K562 (cell line): Measurements from ENCODE around the gene SCIN. TPM values are rescaled to one million over a fixed set of nuclear protein-coding genes. Genes with fewer than 3 reads are reported as not detected.

Experiments used
- ATAC-seq: fragments of 200-7000 bp; cut with Tn5 transposase; 3 replicates; pipeline ENCODE4 v1.9.1; 2020; ENCODE audit warnings: moderate library complexity
- BruUV-seq: library from RNA; stranded (reverse); fragments of 400-500 nt; replicated peaks from 2 replicates; lab custom pipeline; 2021; lab: Mats Ljungman, UMichigan
- CTCF ChIA-PET: fragments of 300-600 bp; formaldehyde crosslinking; extraction: SDS; loops from one replicate; lab custom pipeline; 2021; ENCODE audit warnings: low intra/inter-chr PET ratio; lab: Yijun Ruan, JAX
- POLR2A ChIA-PET: fragments of 300-600, 350-650 bp; sonication (Branson Sonifier 250); formaldehyde crosslinking; extraction: SDS; loops from one replicate; lab custom pipeline; 2021; ENCODE audit warnings: antibody characterized with exemption, inconsistent platforms; lab: Yijun Ruan, JAX
- DNase-seq, 4 experiments: peaks; one replicate each; pipeline versions ENCODE4 v3.0.0 to v3.0.0-alpha.2; 2011 to 2018; ENCODE audit warnings: low spot score in 3 of 4, mixed read lengths in 3 of 4; ENCODE audit errors: extremely low read depth in 1 of 4
- FAIRE-seq: peaks from 2 replicates; lab custom pipeline; 2011; peaks lifted over from hg19 to GRCh38; lab: Jason Lieb, UNC
- H2AFZ ChIP-seq: 2 replicates; pipeline ENCODE4 v1.6.0; 2011; ENCODE audit warnings: low read depth, low read length, control low read depth, inconsistent platforms
- H3K27ac ChIP-seq: fragments of 200-600 bp; 3 replicates; pipeline ENCODE4 v1.8.0; 2011; ENCODE audit warnings: low read depth, mild to moderate bottlenecking, control low read depth, inconsistent platforms, low read length, moderate library complexity, mixed read lengths; ENCODE audit errors: extremely low read depth
- H3K27me3 ChIP-seq, 2 experiments: fragments of 300-600 bp in 1 of 2; 2 replicates in 1 of 2; 3 replicates in 1 of 2; pipeline versions ENCODE4 v1.6.0 to v1.8.0; 2011; ENCODE audit warnings: inconsistent platforms in 2 of 2, low read length in 2 of 2, mild to moderate bottlenecking in 1 of 2, mixed read lengths in 1 of 2, moderate library complexity in 1 of 2; ENCODE audit not compliant: control insufficient read depth in 2 of 2, insufficient read depth in 2 of 2
- H3K36me3 ChIP-seq: fragments of 300-600 bp; 3 replicates; pipeline ENCODE4 v1.8.0; 2011; ENCODE audit warnings: mild to moderate bottlenecking, low read length, inconsistent platforms; ENCODE audit not compliant: control insufficient read depth, insufficient read depth
- H3K4me1 ChIP-seq, 2 experiments: fragments of 200-600 bp in 1 of 2; replicated peaks in 1 of 2; 2 replicates in 1 of 2; 3 replicates in 1 of 2; pipeline versions ENCODE4 v1.5.1 to v1.8.0; 2011; ENCODE audit warnings: inconsistent platforms in 2 of 2, low read length in 2 of 2, mild to moderate bottlenecking in 1 of 2, mixed read lengths in 1 of 2, moderate library complexity in 1 of 2; ENCODE audit not compliant: control insufficient read depth in 2 of 2, insufficient read depth in 2 of 2
- H3K4me2 ChIP-seq: 2 replicates; pipeline ENCODE4 v1.6.1; 2011; ENCODE audit warnings: low read length, control low read depth, inconsistent platforms, mixed read lengths; ENCODE audit not compliant: insufficient read depth
- H3K4me3 ChIP-seq: fragments of 200-600 bp; sonication (generic), shearing (Covaris generic); 2 replicates; pipeline ENCODE4 v1.5.1; 2016; ENCODE audit warnings: control low read depth, inconsistent platforms
- H3K79me2 ChIP-seq: fragments of 200-600 bp; 3 replicates; pipeline ENCODE4 v1.8.0; 2011; ENCODE audit warnings: low read length, inconsistent platforms; ENCODE audit not compliant: control insufficient read depth, insufficient read depth
- H3K9ac ChIP-seq, 2 experiments: 2 replicates each; pipeline versions ENCODE4 v1.6.0 to v1.6.1; 2011; ENCODE audit warnings: low read depth in 2 of 2, low read length in 2 of 2, control low read depth in 1 of 2, inconsistent platforms in 1 of 2, mild to moderate bottlenecking in 1 of 2, mixed read lengths in 1 of 2; ENCODE audit not compliant: insufficient read depth in 1 of 2
- H3K9me1 ChIP-seq: one replicate; pipeline ENCODE4 v1.6.0; 2011; ENCODE audit warnings: inconsistent platforms, mild to moderate bottlenecking, low read length, moderate library complexity; ENCODE audit not compliant: control insufficient read depth, insufficient read depth
- H3K9me3 ChIP-seq: replicated peaks from 2 replicates; pipeline ENCODE4 v1.5.1; 2011; ENCODE audit warnings: low read depth, low read length, inconsistent platforms; ENCODE audit not compliant: control insufficient read depth, insufficient read depth
- H4K20me1 ChIP-seq: replicated peaks from 2 replicates; pipeline ENCODE4 v1.6.1; 2011; ENCODE audit warnings: low read length, inconsistent platforms, mixed read lengths; ENCODE audit not compliant: control insufficient read depth, insufficient read depth
- CREM ChIP-seq: IDR thresholded peaks from 2 replicates; pipeline ENCODE4 v1.6.1; 2014; ENCODE audit warnings: antibody characterized with exemption, low read depth
- FOS ChIP-seq: IDR thresholded peaks from 3 replicates; pipeline ENCODE4 v1.6.1; 2011; ENCODE audit not compliant: insufficient read length; ENCODE audit errors: extremely low read depth
- HDAC8 ChIP-seq: fragments of 450-650 bp; IDR thresholded peaks from 2 replicates; pipeline ENCODE4 v1.6.1; 2016; ENCODE audit warnings: mild to moderate bottlenecking, missing genetic modification characterization, moderate library complexity, missing compliant biosample characterization
- KLF13 ChIP-seq: fragments of 450-650 bp; IDR thresholded peaks from 2 replicates; pipeline ENCODE4 v1.6.1; 2016; ENCODE audit warnings: missing genetic modification characterization, low read depth, mild to moderate bottlenecking, missing compliant biosample characterization, moderate library complexity, borderline replicate concordance
- NCOR1 ChIP-seq: fragments of 450-650 bp; IDR thresholded peaks from 2 replicates; pipeline ENCODE4 v1.6.1; 2016; ENCODE audit warnings: mild to moderate bottlenecking, moderate library complexity
- NR2F6 ChIP-seq: fragments of 450-650 bp; formaldehyde crosslinking; IDR thresholded peaks from 2 replicates; pipeline ENCODE4 v1.4.0; 2020; ENCODE audit warnings: mild to moderate bottlenecking
- POLR2AphosphoS5 ChIP-seq: IDR thresholded peaks from 2 replicates; pipeline ENCODE4 v1.6.1; 2011; ENCODE audit warnings: mild to moderate bottlenecking, low read depth, low read length, moderate library complexity; ENCODE audit not compliant: control insufficient read depth, insufficient read depth
- SETDB1 ChIP-seq: IDR thresholded peaks from one replicate; pipeline ENCODE4 v1.6.1; 2012; ENCODE audit warnings: low read length, control low read depth, inconsistent platforms
- SMAD2 ChIP-seq: fragments of 150-350 bp; IDR thresholded peaks from 2 replicates; pipeline ENCODE4 v1.6.1; 2014; ENCODE audit warnings: low read depth, mild to moderate bottlenecking, low read length
- SUPT5H ChIP-seq: fragments of 450-650 bp; IDR thresholded peaks from 2 replicates; pipeline ENCODE4 v1.6.1; 2016
- TAF1 ChIP-seq: IDR thresholded peaks from 2 replicates; pipeline ENCODE4 v1.6.1; 2011; ENCODE audit warnings: mild to moderate bottlenecking, low read length, moderate library complexity; ENCODE audit not compliant: insufficient read depth, control insufficient read depth, severe bottlenecking; ENCODE audit errors: extremely low read depth
- TAF7 ChIP-seq: fragments of 450-650 bp; IDR thresholded peaks from 2 replicates; pipeline ENCODE4 v1.6.1; 2016; ENCODE audit warnings: missing genetic modification characterization, missing compliant biosample characterization
- ZFX ChIP-seq: sonication (generic); formaldehyde crosslinking; IDR thresholded peaks from 2 replicates; pipeline ENCODE4 v1.8.0; 2022; ENCODE audit warnings: mild to moderate bottlenecking, missing genetic modification reagents, moderate library complexity
- ZNF124 ChIP-seq: sonication (generic); formaldehyde crosslinking; IDR thresholded peaks from 2 replicates; pipeline ENCODE4 v1.8.1; 2022; ENCODE audit warnings: missing genetic modification reagents
- ZNF217 ChIP-seq: sonication (generic); formaldehyde crosslinking; IDR thresholded peaks from 2 replicates; pipeline ENCODE4 v1.8.0; 2022; ENCODE audit warnings: mild to moderate bottlenecking, missing genetic modification reagents
- ZNF707 ChIP-seq: fragments of 250-450 bp; sonication (Bioruptor Pico); conservative IDR thresholded peaks from 2 replicates; pipeline ENCODE4 v1.8.0; 2022; ENCODE audit warnings: inconsistent platforms, mild to moderate bottlenecking, moderate library complexity
- ZNF766 ChIP-seq: fragments of 200-800 bp; sonication (Bioruptor generic); conservative IDR thresholded peaks from 2 replicates; pipeline ENCODE4 v1.6.1; 2016; ENCODE audit warnings: missing genetic modification characterization, missing compliant biosample characterization
- WGBS: fragments of 100-300 bp; shearing (Covaris generic); methylation state at CpG from one replicate; pipeline ENCODE4 v1.1.6; 2016; ENCODE audit warnings: low coverage, mixed read lengths; ENCODE audit not compliant: insufficient coverage; ENCODE audit errors: missing lambda C conversion rate; 5-methylcytosine and 5-hydroxymethylcytosine counted together
- in situ Hi-C: fragments of 300-500 bp; cut with MboI; formaldehyde crosslinking; loops from 4 replicates; pipeline ENCODE4 v1.15.0; 2018; ENCODE audit warnings: inconsistent platforms, mixed read lengths
- intact Hi-C: fragments of 100-400 bp; cut with micrococcal nuclease; formaldehyde crosslinking; loops from 2 replicates; pipeline ENCODE4 v1.14.2; 2022
- polyA plus RNA-seq, 8 experiments: library from polyadenylated mRNA; depleted of rRNA in 4 of 8; stranded (reverse) in 5 of 8; unstranded in 3 of 8; fragments of >200 nt; fragmentation: Nextera tagmentation in 2 of 8; fragmentation: Illumina TruSeq in 1 of 8; extraction: Ambion mirVana in 2 of 8; extraction: Trizol in 1 of 8; gene quantifications; 2 replicates each; pipeline versions ENCODE4 v1.2.1 to v1.2.3, GENCODE V29; 2011 to 2014; ENCODE audit warnings: inconsistent platforms in 1 of 8, missing spikeins in 1 of 8
- total RNA-seq, 7 experiments: library from RNA; depleted of rRNA in 6 of 7; stranded (reverse); fragments of >200 nt in 6 of 7; fragmentation: Illumina TruSeq in 2 of 7; extraction: Trizol in 2 of 7; gene quantifications; 2 replicates each; pipeline versions ENCODE4 v1.2.1 to v1.2.3, GENCODE V29; 2011 to 2021; ENCODE audit warnings: low replicate concordance in 1 of 7
- TF ChIP-seq, protein P1 (sequence below), 2 experiments: fragments of 250-450 bp in 1 of 2; fragments of 450-650 bp in 1 of 2; sonication (Bioruptor Pico) in 1 of 2; IDR thresholded peaks; 2 replicates each; pipeline versions ENCODE4 v1.6.1 to v1.8.0; 2016 to 2021; ENCODE audit warnings: mild to moderate bottlenecking in 2 of 2, moderate library complexity in 2 of 2, missing compliant biosample characterization in 1 of 2, missing genetic modification characterization in 1 of 2
- TF ChIP-seq, protein P2 (sequence below): fragments of 250-450 bp; sonication (Bioruptor Pico); IDR thresholded peaks from 2 replicates; pipeline ENCODE4 v1.9.0; 2021; ENCODE audit warnings: mild to moderate bottlenecking, inconsistent platforms

The SCIN gene
- total and polyA plus RNA-seq, 9 of the 15 experiments (the other 6 are each of a cell fraction or from before 2014, with no cell fraction given) = 0.67 to 18.2 (median 10.6) TPM

DNA sequence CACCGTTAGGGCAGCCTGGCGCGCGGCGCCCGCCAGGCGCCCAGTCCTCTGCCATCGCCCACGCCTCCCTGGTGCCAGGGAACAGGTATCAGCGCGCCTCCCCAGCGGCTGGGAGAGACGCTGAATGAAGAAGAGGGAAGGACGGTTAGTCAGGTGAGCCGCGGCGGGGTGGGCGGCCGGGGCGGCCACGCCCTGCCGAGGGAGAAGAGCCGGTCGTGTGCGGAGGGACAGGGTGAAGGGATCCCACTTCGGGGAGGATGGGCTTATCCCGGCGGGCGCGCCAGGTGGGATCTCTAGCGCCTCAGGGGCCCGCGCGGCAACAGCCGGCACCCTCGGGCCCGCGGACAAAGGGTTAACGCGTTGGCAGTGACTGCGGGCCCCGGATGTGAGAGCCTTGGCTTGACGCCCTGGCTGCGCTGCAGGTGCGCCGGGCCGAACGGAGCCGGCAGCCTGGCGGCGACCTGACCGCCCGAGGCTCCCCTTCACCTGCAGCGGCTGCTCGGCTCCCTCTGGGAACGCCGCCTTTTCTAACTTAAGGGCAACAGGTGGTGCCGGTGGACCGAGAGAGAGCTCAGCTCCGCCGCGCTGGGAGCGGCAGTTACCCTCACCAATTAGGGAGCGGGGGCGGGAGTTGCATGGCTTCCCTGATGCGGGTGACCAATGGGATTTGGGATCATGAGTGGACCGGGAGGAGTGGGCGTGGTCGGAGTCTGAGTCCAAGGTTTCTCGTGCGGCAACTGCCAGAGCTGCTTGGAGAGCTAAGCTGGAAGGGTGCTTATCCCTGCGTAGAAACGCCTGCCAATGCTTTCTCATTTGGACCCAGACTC lies 116.6 kb downstream of the SCIN start, which contains the start of gene ARL4A:
ARL4A (plus strand) TSS at position 743 of the 827 bp plus-strand sequence. CDS start 622 bp downstream, outside the sequence.
- H3K27me3 ChIP-seq = no peaks in the 10 kb centered on the region
- in situ Hi-C loops = no loop called here
- peaks cover 34% of the 10 kb centered on the region for H3K36me3 ChIP-seq
- peaks cover 27% of the 10 kb centered on the region for H4K20me1 ChIP-seq
- DNase-seq (peak; percentile 91 to 100 (median 96)), ATAC-seq (peak; percentile 87), FAIRE-seq (peak; percentile 98)
- intact Hi-C loops = loop anchor here (1.0 to 10.0 kb wide), 9 partner anchors 28 to 576 kb away; partner anchors contain the start of gene VWDE
- H3K4me3 ChIP-seq = peak within 1 kb of the TSS; percentile 61
- peak within 1 kb of the TSS; percentile 98 for H2AFZ ChIP-seq
- H3K9me3 ChIP-seq = peaks cover 2% of the 10 kb centered on the region; the same call in 1 of the 2 replicates
- H3K9ac ChIP-seq = peak within 1 kb of the TSS; percentile 89 to 97
- ChIA-PET CTCF (interaction anchor here (0.5 to 2.4 kb wide), 4 partner anchors 50 to 576 kb away, joined by 3 to 15 read pairs (median 5); no protein-coding TSS in a partner anchor), POLR2A (interaction anchor here (0.6 to 2.4 kb wide), 16 partner anchors 9 to 1355 kb away, joined by 3 to 13 read pairs (median 4); no protein-coding TSS in a partner anchor)
- peaks cover 57% of the 10 kb centered on the region for H3K79me2 ChIP-seq
- H3K9me1 ChIP-seq = no peaks in the 10 kb centered on the region
- H3K4me1 ChIP-seq = peaks cover 8 to 9% of the 10 kb centered on the region in 2 experiments; a peak in 3 of 5 replicates
- H3K4me2 ChIP-seq = peak within 1 kb of the TSS; percentile 84
- BruUV-seq = no TSS peak
- WGBS = under 1% methylated on average over 42 of the region's 73 CpGs
- peak within 1 kb of the TSS; percentile 95 for H3K27ac ChIP-seq
- TF ChIP-seq ZNF707 (no peak), ZNF766 (CRISPR knock-in tag) (peak; percentile 88), CREM (peak; percentile 59), SUPT5H (peak; percentile 99), TAF1 (peak; percentile 100), ZFX (CRISPR knock-in tag) (peak; percentile 61; the same call in 1 of the 2 replicates), NCOR1 (no peak), SMAD2 (no peak), SETDB1 (peak; percentile 65), TAF7 (tag) (peak; percentile 99), NR2F6 (CRISPR knock-in tag) (no peak), POLR2AphosphoS5 (peak; percentile 98; the same call in 1 of the 2 replicates), FOS (peak; percentile 91), ZNF217 (CRISPR knock-in tag) (no peak), HDAC8 (tag) (no peak), KLF13 (tag) (peak; percentile 83), ZNF124 (peak; percentile 76; the same call in 1 of the 2 replicates)
- TF ChIP-seq, protein P1, sequence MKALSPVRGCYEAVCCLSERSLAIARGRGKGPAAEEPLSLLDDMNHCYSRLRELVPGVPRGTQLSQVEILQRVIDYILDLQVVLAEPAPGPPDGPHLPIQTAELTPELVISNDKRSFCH (CRISPR knock-in tag; IDR thresholded peaks at IDR 0.05) = no peak
- TF ChIP-seq, protein P1 (tag; IDR thresholded peaks at IDR 0.05) = no peak
- TF ChIP-seq, protein P2, sequence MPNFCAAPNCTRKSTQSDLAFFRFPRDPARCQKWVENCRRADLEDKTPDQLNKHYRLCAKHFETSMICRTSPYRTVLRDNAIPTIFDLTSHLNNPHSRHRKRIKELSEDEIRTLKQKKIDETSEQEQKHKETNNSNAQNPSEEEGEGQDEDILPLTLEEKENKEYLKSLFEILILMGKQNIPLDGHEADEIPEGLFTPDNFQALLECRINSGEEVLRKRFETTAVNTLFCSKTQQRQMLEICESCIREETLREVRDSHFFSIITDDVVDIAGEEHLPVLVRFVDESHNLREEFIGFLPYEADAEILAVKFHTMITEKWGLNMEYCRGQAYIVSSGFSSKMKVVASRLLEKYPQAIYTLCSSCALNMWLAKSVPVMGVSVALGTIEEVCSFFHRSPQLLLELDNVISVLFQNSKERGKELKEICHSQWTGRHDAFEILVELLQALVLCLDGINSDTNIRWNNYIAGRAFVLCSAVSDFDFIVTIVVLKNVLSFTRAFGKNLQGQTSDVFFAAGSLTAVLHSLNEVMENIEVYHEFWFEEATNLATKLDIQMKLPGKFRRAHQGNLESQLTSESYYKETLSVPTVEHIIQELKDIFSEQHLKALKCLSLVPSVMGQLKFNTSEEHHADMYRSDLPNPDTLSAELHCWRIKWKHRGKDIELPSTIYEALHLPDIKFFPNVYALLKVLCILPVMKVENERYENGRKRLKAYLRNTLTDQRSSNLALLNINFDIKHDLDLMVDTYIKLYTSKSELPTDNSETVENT (CRISPR knock-in tag) = 0 out of 2 replicates have a peak, but pooled peaks have one; percentile 6
